LNCAP (cell line): ENCODE measurements around the gene CACNG6.

Source experiments
- CTCF ChIP-seq: fragments of 450-650 bp; IDR thresholded peaks from 2 replicates; pipeline ENCODE4 v1.5.1; 2017; ENCODE audit warnings: mild to moderate bottlenecking

Gene CACNG6

GRCh38 chr19:53960886-53961285, 30.6 kb upstream of the CACNG6 start:
- TF ChIP-seq CTCF, result no peak

GRCh38 chr19:53961523-53962356, 29.7 kb upstream of the CACNG6 start:
- TF ChIP-seq CTCF, result no peak

GRCh38 chr19:53962887-53963431, 28.5 kb upstream of the CACNG6 start, which contains the start of gene CACNG8:
Gene CACNG8 (plus strand): TSS chr19:53962937.
- TF ChIP-seq CTCF, result no peak

GRCh38 chr19:53965091-53965490, 26.3 kb upstream of the CACNG6 start:
- TF ChIP-seq CTCF, result no peak

- TF ChIP-seq CTCF, result no peak
Observed at GRCh38 chr19:53966931-53967330, 24.5 kb upstream of the CACNG6 start.

- no peak for TF ChIP-seq CTCF
Observed at GRCh38 chr19:53969366-53969765, 22.1 kb upstream of the CACNG6 start.

- TF ChIP-seq CTCF, result no peak
Observed at GRCh38 chr19:53971673-53972072, 19.8 kb upstream of the CACNG6 start.
